Loucy (cell line): ENCODE measurements around the gene PLOD3.
"Not testable (repeated sequence)": the region's sequence is repeated elsewhere in the genome, so short reads cannot be mapped to it uniquely, and the experiment has no call there.

Experiments used
- H2AFZ ChIP-seq: fragments of 200-600 bp; sonication (generic); 2 replicates; pipeline ENCODE4 v1.6.0; 2016; ENCODE audit warnings: antibody characterized with exemption, mild to moderate bottlenecking, low read length, moderate library complexity
- H3F3A ChIP-seq: fragments of 200-600 bp; 2 replicates; pipeline ENCODE4 v1.6.0; 2016; ENCODE audit warnings: antibody characterized with exemption, low read depth, mild to moderate bottlenecking
- H3K27me3 ChIP-seq: fragments of 200-600 bp; sonication (generic); 2 replicates; pipeline ENCODE4 v1.6.1; 2014; ENCODE audit warnings: low read length, mild to moderate bottlenecking; ENCODE audit not compliant: insufficient read depth, poor library complexity, severe bottlenecking
- H3K36me3 ChIP-seq: fragments of 200-600 bp; sonication (generic); 2 replicates; pipeline ENCODE4 v1.6.1; 2016; ENCODE audit warnings: low read length; ENCODE audit not compliant: insufficient read depth
- H3K4me1 ChIP-seq: fragments of 200-600 bp; sonication (generic); 2 replicates; pipeline ENCODE4 v1.5.1; 2014; ENCODE audit warnings: low read length, mild to moderate bottlenecking; ENCODE audit not compliant: insufficient read depth, poor library complexity, severe bottlenecking
- H3K4me2 ChIP-seq: fragments of 200-600 bp; sonication (generic); 2 replicates; pipeline ENCODE4 v1.6.0; 2014; ENCODE audit warnings: antibody characterized with exemption, low read length, low read depth, mild to moderate bottlenecking; ENCODE audit not compliant: poor library complexity, severe bottlenecking
- H3K4me3 ChIP-seq: fragments of 200-600 bp; sonication (generic); 2 replicates; pipeline ENCODE4 v1.5.1; 2014; ENCODE audit warnings: low read length, mild to moderate bottlenecking, mixed read lengths; ENCODE audit not compliant: poor library complexity, severe bottlenecking
- H3K79me2 ChIP-seq: fragments of 200-600 bp; sonication (generic); 2 replicates; pipeline ENCODE4 v1.6.1; 2014; ENCODE audit warnings: low read length; ENCODE audit not compliant: insufficient read depth
- H3K9ac ChIP-seq: fragments of 200-600 bp; sonication (generic); 2 replicates; pipeline ENCODE4 v1.6.0; 2014; ENCODE audit warnings: mild to moderate bottlenecking, low read depth, low read length, moderate library complexity; ENCODE audit not compliant: poor library complexity, severe bottlenecking
- H3K9me2 ChIP-seq: fragments of 200-600 bp; sonication (generic); replicated peaks from 2 replicates; pipeline ENCODE4 v1.6.1; 2016; ENCODE audit warnings: low read depth, low read length, mixed read lengths
- H3K9me3 ChIP-seq: fragments of 200-600 bp; sonication (generic); 2 replicates; pipeline ENCODE4 v1.6.1; 2014; ENCODE audit warnings: mild to moderate bottlenecking, antibody characterized with exemption, low read length, low read depth; ENCODE audit not compliant: insufficient read depth
- H4K20me1 ChIP-seq: fragments of 200-600 bp; sonication (generic); 2 replicates; pipeline ENCODE4 v1.6.0; 2014; ENCODE audit warnings: antibody characterized with exemption, low read length, mild to moderate bottlenecking; ENCODE audit not compliant: insufficient read depth, poor library complexity, severe bottlenecking
- EZH2phosphoT487 ChIP-seq: fragments of 200-600 bp; IDR thresholded peaks from 2 replicates; pipeline ENCODE4 v1.6.1; 2018; ENCODE audit warnings: antibody characterized with exemption, mild to moderate bottlenecking, moderate library complexity, borderline replicate concordance
- TF ChIP-seq, protein P1 (sequence below): fragments of 200-600 bp; sonication (generic); conservative IDR thresholded peaks from 2 replicates; pipeline ENCODE4 v1.5.1; 2014; ENCODE audit warnings: mild to moderate bottlenecking, antibody characterized with exemption, low read length

PLOD3 gene

DNA sequence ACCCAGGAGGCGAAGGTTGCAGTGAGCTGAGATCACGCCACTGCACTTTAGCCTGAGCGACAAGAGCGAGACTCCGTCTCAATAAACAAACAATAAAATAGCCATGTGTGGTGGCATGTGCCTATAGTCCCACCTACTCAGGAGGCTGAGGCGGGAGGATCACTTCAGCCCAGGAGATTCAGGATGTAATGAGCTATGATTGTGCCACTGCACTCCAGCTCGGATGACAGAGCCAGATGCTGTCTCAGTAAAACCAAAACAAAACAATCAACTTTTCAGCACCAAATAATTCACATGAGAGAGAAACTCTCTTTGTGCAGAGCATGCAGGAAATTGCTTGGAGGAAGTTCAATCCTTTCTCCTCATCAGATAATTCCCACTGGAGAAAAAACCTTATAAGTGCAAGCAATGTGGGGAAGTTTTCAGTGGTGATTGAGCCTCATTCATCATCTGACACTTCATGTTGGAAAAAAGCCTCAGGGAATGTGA lies 40.9 kb upstream of the PLOD3 start:
- Histone ChIP-seq H4K20me1 (no peaks in the 10 kb centered on the region), H3K27me3 (no peaks in the 10 kb centered on the region), H3K4me3 (no peak overlapping the region), H3K4me2 (no peak overlapping the region), H3K79me2 (no peaks in the 10 kb centered on the region), H3K4me1 (no peaks in the 10 kb centered on the region), H2AFZ (no peak overlapping the region), H3K9me3 (no peaks in the 10 kb centered on the region), H3K9ac (no peak overlapping the region), H3K36me3 (no peaks in the 10 kb centered on the region), H3K9me2 (no peaks in the 10 kb centered on the region), H3F3A (no peaks in the 10 kb centered on the region)
- TF ChIP-seq, protein P1, sequence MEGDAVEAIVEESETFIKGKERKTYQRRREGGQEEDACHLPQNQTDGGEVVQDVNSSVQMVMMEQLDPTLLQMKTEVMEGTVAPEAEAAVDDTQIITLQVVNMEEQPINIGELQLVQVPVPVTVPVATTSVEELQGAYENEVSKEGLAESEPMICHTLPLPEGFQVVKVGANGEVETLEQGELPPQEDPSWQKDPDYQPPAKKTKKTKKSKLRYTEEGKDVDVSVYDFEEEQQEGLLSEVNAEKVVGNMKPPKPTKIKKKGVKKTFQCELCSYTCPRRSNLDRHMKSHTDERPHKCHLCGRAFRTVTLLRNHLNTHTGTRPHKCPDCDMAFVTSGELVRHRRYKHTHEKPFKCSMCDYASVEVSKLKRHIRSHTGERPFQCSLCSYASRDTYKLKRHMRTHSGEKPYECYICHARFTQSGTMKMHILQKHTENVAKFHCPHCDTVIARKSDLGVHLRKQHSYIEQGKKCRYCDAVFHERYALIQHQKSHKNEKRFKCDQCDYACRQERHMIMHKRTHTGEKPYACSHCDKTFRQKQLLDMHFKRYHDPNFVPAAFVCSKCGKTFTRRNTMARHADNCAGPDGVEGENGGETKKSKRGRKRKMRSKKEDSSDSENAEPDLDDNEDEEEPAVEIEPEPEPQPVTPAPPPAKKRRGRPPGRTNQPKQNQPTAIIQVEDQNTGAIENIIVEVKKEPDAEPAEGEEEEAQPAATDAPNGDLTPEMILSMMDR: no peak
- TF ChIP-seq EZH2phosphoT487: no peak

DNA sequence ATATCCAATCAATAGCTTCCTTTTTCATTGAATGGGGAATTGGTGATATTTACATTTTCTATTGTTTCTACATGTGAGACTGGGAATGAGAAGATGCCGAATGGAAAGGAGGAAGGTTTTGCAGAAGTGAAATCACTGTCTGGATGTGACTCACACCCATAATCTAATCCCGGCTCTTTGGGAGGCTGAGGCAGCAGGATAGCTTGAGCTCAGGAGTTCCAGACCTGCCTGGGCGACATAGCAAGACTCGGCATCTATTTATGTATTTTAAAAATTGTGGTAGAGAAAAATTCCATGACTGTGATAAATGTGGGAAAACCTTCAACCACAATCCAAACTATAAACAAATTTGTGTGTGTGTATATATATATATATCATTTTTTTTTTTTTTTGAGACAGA lies 38.4 kb upstream of the PLOD3 start:
- no peaks in the 10 kb centered on the region for H3F3A ChIP-seq
- no peaks in the 10 kb centered on the region for H3K36me3 ChIP-seq
- no peak overlapping the region for H3K9ac ChIP-seq
- H3K4me2 ChIP-seq: no peak overlapping the region
- no peaks in the 10 kb centered on the region for H3K27me3 ChIP-seq
- H2AFZ ChIP-seq: no peak overlapping the region
- H3K9me3 ChIP-seq: no peaks in the 10 kb centered on the region
- H3K4me3 ChIP-seq: no peak overlapping the region
- H4K20me1 ChIP-seq: peaks cover 12% of the 10 kb centered on the region
- H3K79me2 ChIP-seq: peaks cover 13% of the 10 kb centered on the region
- peaks cover 4% of the 10 kb centered on the region for H3K4me1 ChIP-seq
- TF ChIP-seq EZH2phosphoT487: no peak
- TF ChIP-seq, protein P1: no peak
- no peaks in the 10 kb centered on the region for H3K9me2 ChIP-seq

DNA sequence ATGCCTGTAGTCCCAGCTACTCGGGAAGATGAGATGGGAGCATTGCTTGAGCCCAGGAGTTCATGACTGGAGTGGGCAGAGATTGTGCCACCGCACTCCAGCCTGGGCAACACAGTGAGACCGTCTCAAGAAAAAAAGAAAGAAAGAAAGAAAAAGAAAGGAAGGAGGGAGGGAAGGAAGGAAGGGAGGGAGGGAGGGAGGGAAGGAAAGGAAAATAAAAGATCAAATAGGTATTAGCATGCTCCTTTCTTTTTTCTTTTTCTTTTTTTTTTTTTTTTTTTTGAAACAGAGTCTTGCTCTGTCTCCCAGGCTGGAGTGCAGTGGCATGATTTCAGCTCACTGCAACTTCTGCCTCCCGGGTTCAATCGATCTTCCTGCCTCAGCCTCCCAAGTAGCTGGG lies 35.8 kb upstream of the PLOD3 start:
- H3K9me2 ChIP-seq, H3K27me3 ChIP-seq, H3K36me3 ChIP-seq, H2AFZ ChIP-seq, H3F3A ChIP-seq, H3K9me3 ChIP-seq: not testable (repeated sequence)
- Histone ChIP-seq H3K4me3 (peak overlapping the region; percentile 83), H3K4me1 (peaks cover 14% of the 10 kb centered on the region), H3K4me2 (peak overlapping the region; percentile 99), H4K20me1 (peaks cover 21% of the 10 kb centered on the region), H3K9ac (peak overlapping the region; percentile 66), H3K79me2 (peaks cover 37% of the 10 kb centered on the region)

DNA sequence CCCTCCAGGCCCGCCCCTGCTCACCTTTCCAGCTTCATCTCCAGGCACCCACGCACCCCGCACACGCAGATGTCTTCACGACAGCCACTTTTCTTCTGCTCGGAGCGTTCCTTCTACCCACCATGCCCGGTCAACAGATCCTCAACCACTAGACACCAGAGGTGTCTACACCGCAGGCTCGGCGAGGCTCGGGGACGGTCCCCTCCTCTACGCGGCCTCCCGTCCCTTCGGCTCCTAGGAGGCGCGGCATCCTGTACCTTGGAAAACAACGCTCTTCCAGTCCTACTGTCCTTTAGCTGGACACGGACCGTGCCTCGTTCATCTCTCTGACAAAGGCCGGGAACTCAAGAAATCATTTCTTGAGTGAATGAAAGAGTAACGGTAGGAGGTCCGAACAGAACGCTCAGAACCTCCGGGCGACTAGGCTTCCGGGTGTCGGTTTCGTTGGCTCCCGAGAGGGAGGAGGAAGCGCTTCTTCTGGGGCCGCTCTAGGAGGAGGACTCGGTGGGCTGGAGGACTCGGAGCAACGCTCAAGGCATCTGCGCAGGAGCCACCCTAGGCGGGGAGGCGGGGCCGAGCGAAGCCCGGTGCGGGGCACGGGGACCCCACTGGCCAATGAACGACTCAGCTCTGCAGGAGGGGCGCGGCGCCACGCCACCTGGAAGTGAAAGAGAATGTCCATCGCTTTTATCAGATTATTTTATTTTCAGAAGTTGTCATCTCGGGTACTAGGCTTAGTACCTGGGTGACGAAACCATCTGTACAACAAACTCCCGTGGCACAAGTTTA lies 34.7 kb upstream of the PLOD3 start:
- no peak for TF ChIP-seq EZH2phosphoT487
- TF ChIP-seq, protein P1: no peak
- H4K20me1 ChIP-seq: peaks cover 22% of the 10 kb centered on the region
- H3K4me3 ChIP-seq: peak overlapping the region; percentile 83
- H3K9me2 ChIP-seq: no peaks in the 10 kb centered on the region
- H3K4me1 ChIP-seq: peaks cover 14% of the 10 kb centered on the region
- H2AFZ ChIP-seq: peak overlapping the region; percentile 97
- H3K27me3 ChIP-seq: no peaks in the 10 kb centered on the region
- H3F3A ChIP-seq: no peaks in the 10 kb centered on the region
- no peaks in the 10 kb centered on the region for H3K36me3 ChIP-seq
- no peaks in the 10 kb centered on the region for H3K9me3 ChIP-seq
- peak overlapping the region; percentile 83 for H3K9ac ChIP-seq
- peaks cover 44% of the 10 kb centered on the region for H3K79me2 ChIP-seq
- H3K4me2 ChIP-seq: peak overlapping the region; percentile 99
